Neural progenitor cell (in vitro differentiated cells): ENCODE data around the gene ACTL7B.

ENCODE experiments used
- EZH2 ChIP-seq: fragments of 200-600 bp; sonication (generic); IDR thresholded peaks from 2 replicates; pipeline ENCODE4 v1.6.1; 2017; ENCODE audit warnings: antibody characterized with exemption, mild to moderate bottlenecking, moderate library complexity
- TF ChIP-seq, protein P1 (sequence below): fragments of 200-600 bp; sonication (generic); IDR thresholded peaks from 2 replicates; pipeline ENCODE4 v1.5.1; 2017; ENCODE audit warnings: antibody characterized with exemption, mild to moderate bottlenecking

DNA sequence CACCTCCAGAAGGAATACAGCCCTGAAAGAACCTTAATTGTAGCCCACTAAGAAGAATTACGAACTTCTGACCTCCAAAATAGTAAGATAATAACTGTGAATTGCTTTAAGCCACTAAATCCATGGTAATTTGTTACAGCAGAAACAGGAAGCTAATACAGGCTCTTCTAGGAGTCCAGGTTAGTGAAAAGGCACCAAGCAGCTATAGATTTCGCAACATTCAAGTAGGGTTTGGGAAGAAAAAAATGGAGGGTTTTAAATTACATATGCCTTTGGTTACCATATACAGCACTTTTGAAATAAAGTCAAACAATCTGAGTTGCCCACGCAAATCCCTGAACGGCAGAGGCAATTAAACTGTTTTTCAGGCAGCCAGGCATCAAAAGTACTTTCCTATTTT lies 4.6 kb upstream of the ACTL7B start:
- TF ChIP-seq, protein P1, sequence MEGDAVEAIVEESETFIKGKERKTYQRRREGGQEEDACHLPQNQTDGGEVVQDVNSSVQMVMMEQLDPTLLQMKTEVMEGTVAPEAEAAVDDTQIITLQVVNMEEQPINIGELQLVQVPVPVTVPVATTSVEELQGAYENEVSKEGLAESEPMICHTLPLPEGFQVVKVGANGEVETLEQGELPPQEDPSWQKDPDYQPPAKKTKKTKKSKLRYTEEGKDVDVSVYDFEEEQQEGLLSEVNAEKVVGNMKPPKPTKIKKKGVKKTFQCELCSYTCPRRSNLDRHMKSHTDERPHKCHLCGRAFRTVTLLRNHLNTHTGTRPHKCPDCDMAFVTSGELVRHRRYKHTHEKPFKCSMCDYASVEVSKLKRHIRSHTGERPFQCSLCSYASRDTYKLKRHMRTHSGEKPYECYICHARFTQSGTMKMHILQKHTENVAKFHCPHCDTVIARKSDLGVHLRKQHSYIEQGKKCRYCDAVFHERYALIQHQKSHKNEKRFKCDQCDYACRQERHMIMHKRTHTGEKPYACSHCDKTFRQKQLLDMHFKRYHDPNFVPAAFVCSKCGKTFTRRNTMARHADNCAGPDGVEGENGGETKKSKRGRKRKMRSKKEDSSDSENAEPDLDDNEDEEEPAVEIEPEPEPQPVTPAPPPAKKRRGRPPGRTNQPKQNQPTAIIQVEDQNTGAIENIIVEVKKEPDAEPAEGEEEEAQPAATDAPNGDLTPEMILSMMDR, result no peak
- TF ChIP-seq EZH2, result no peak
